MM.1S (cell line): Measurements from ENCODE around the gene ERCC4.

Experiments used
- DNase-seq: peaks from one replicate; pipeline ENCODE4 v3.0.0-alpha.2; 2015
- H2AFZ ChIP-seq: fragments of 300-600 bp; sonication (generic); 2 replicates; pipeline ENCODE4 v1.6.0; 2016; ENCODE audit warnings: antibody characterized with exemption, low read length
- H3F3A ChIP-seq: fragments of 300-600 bp; sonication (generic); 2 replicates; pipeline ENCODE4 v1.6.1; 2016; ENCODE audit warnings: mild to moderate bottlenecking, antibody characterized with exemption, low read length, moderate library complexity, mixed read lengths; ENCODE audit not compliant: insufficient read depth
- H3K27ac ChIP-seq: fragments of 300-600 bp; sonication (generic); 2 replicates; pipeline ENCODE4 v1.5.1; 2016; ENCODE audit warnings: mild to moderate bottlenecking, low read length
- H3K27me3 ChIP-seq: fragments of 300-600 bp; sonication (generic); replicated peaks from 2 replicates; pipeline ENCODE4 v1.6.0; 2016; ENCODE audit warnings: low read length; ENCODE audit not compliant: insufficient read depth
- H3K36me3 ChIP-seq: fragments of 300-600 bp; sonication (generic); replicated peaks from 2 replicates; pipeline ENCODE4 v1.6.1; 2016; ENCODE audit warnings: mild to moderate bottlenecking, low read length, mixed read lengths; ENCODE audit not compliant: insufficient read depth
- H3K4me1 ChIP-seq: fragments of 300-600 bp; sonication (generic); 2 replicates; pipeline ENCODE4 v1.6.1; 2016; ENCODE audit warnings: low read length, mixed read lengths
- H3K4me2 ChIP-seq: fragments of 300-600 bp; sonication (generic); 2 replicates; pipeline ENCODE4 v1.6.0; 2016; ENCODE audit warnings: low read depth, low read length
- H3K4me3 ChIP-seq: fragments of 300-600 bp; sonication (generic); 2 replicates; pipeline ENCODE4 v1.5.1; 2016; ENCODE audit warnings: low read length, mixed read lengths
- H3K79me2 ChIP-seq: fragments of 300-600 bp; sonication (generic); 2 replicates; pipeline ENCODE4 v1.6.1; 2016; ENCODE audit warnings: mixed run types, low read length, mixed read lengths
- H3K9ac ChIP-seq: fragments of 300-600 bp; sonication (generic); 2 replicates; pipeline ENCODE4 v1.6.1; 2016; ENCODE audit warnings: low read length, mixed read lengths
- H3K9me2 ChIP-seq: fragments of 300-600 bp; sonication (generic); replicated peaks from 2 replicates; pipeline ENCODE4 v1.6.1; 2016; ENCODE audit warnings: mild to moderate bottlenecking, low read length, mixed read lengths; ENCODE audit not compliant: insufficient read depth
- H3K9me3 ChIP-seq: fragments of 300-600 bp; sonication (generic); replicated peaks from 2 replicates; pipeline ENCODE4 v1.6.1; 2016; ENCODE audit warnings: mild to moderate bottlenecking, low read length, mixed read lengths; ENCODE audit not compliant: insufficient read depth
- H4K20me1 ChIP-seq: fragments of 300-600 bp; sonication (generic); 2 replicates; pipeline ENCODE4 v1.6.1; 2016; ENCODE audit warnings: mild to moderate bottlenecking, low read length, moderate library complexity, mixed read lengths; ENCODE audit not compliant: insufficient read depth
- CTCF ChIP-seq: fragments of 300-600 bp; sonication (generic); IDR thresholded peaks from 2 replicates; pipeline ENCODE4 v1.5.1; 2016; ENCODE audit warnings: antibody characterized with exemption, low read length, mixed read lengths
- EZH2 ChIP-seq: fragments of 300-600 bp; sonication (generic); optimal IDR thresholded peaks from 2 replicates; pipeline ENCODE3; 2017; ENCODE audit warnings: low read depth, mild to moderate bottlenecking, antibody characterized with exemption, low read length, mixed read lengths
- EZH2phosphoT487 ChIP-seq: fragments of 300-600 bp; sonication (generic); IDR thresholded peaks from 2 replicates; pipeline ENCODE4 v1.6.1; 2018; ENCODE audit warnings: antibody characterized with exemption, low read length

Gene ERCC4

GRCh38 chr16:13982451-13982850 is 62.5 kb downstream of the ERCC4 start:
- H3K9me3 ChIP-seq, result no peaks in the 10 kb centered on the region
- H3K36me3 ChIP-seq, result no peaks in the 10 kb centered on the region
- H3K9ac ChIP-seq, result no peak overlapping the region
- H3K27ac ChIP-seq, result no peak overlapping the region
- no peak for TF ChIP-seq EZH2phosphoT487
- no peak for TF ChIP-seq CTCF
- no peak for TF ChIP-seq EZH2
- no peaks in the 10 kb centered on the region for H4K20me1 ChIP-seq
- H3K4me3 ChIP-seq, result no peak overlapping the region
- no peaks in the 10 kb centered on the region for H3K27me3 ChIP-seq
- no peaks in the 10 kb centered on the region for H3K79me2 ChIP-seq
- no peak for DNase-seq
- no peaks in the 10 kb centered on the region for H3K4me1 ChIP-seq
- no peak overlapping the region for H2AFZ ChIP-seq
- no peaks in the 10 kb centered on the region for H3F3A ChIP-seq
- H3K4me2 ChIP-seq, result no peak overlapping the region
- H3K9me2 ChIP-seq, result no peaks in the 10 kb centered on the region

GRCh38 chr16:13983625-13984024 is 63.7 kb downstream of the ERCC4 start:
- TF ChIP-seq EZH2, result no peak
- no peak for TF ChIP-seq EZH2phosphoT487
- no peak for TF ChIP-seq CTCF
- DNase-seq, result no peak
- no peak overlapping the region for H3K27ac ChIP-seq
- no peak overlapping the region for H3K4me3 ChIP-seq
- no peaks in the 10 kb centered on the region for H3K36me3 ChIP-seq
- H4K20me1 ChIP-seq, result no peaks in the 10 kb centered on the region
- no peaks in the 10 kb centered on the region for H3F3A ChIP-seq
- H3K9me2 ChIP-seq, result no peaks in the 10 kb centered on the region
- H3K27me3 ChIP-seq, result no peaks in the 10 kb centered on the region
- no peak overlapping the region for H2AFZ ChIP-seq
- H3K4me2 ChIP-seq, result no peak overlapping the region
- H3K9ac ChIP-seq, result no peak overlapping the region
- no peaks in the 10 kb centered on the region for H3K9me3 ChIP-seq
- H3K4me1 ChIP-seq, result no peaks in the 10 kb centered on the region
- no peaks in the 10 kb centered on the region for H3K79me2 ChIP-seq

GRCh38 chr16:13984794-13985193 is 64.8 kb downstream of the ERCC4 start:
- Histone ChIP-seq H4K20me1 (no peaks in the 10 kb centered on the region), H3K36me3 (no peaks in the 10 kb centered on the region), H3K9ac (no peak overlapping the region), H3K9me2 (no peaks in the 10 kb centered on the region), H3K4me1 (no peaks in the 10 kb centered on the region), H3K9me3 (no peaks in the 10 kb centered on the region), H3K4me3 (no peak overlapping the region), H2AFZ (no peak overlapping the region), H3K27ac (no peak overlapping the region), H3F3A (no peaks in the 10 kb centered on the region), H3K27me3 (no peaks in the 10 kb centered on the region), H3K79me2 (no peaks in the 10 kb centered on the region), H3K4me2 (no peak overlapping the region)
- no peak for DNase-seq
- no peak for TF ChIP-seq EZH2
- TF ChIP-seq EZH2phosphoT487, result no peak
- TF ChIP-seq CTCF, result no peak

GRCh38 chr16:13988038-13988437 is 68.1 kb downstream of the ERCC4 start:
- TF ChIP-seq EZH2phosphoT487 (no peak), EZH2 (no peak), CTCF (no peak)
- Histone ChIP-seq H3K27ac (no peak overlapping the region), H3K9me3 (no peaks in the 10 kb centered on the region), H3K4me3 (no peak overlapping the region), H2AFZ (no peak overlapping the region), H3K4me2 (no peak overlapping the region), H3K9ac (no peak overlapping the region), H3K9me2 (no peaks in the 10 kb centered on the region), H4K20me1 (no peaks in the 10 kb centered on the region), H3K79me2 (no peaks in the 10 kb centered on the region), H3K4me1 (no peaks in the 10 kb centered on the region), H3F3A (no peaks in the 10 kb centered on the region), H3K27me3 (no peaks in the 10 kb centered on the region), H3K36me3 (no peaks in the 10 kb centered on the region)
- no peak for DNase-seq
